ENCODE measurements around the gene CCDC146. TPM values are rescaled to one million over a fixed set of nuclear protein-coding genes. Genes with fewer than 3 reads are reported as not detected.

Gene CCDC146
- total RNA-seq, 4 donors from 2014 or later = 7.9 to 37.4 (median 26.5) TPM

DNA sequence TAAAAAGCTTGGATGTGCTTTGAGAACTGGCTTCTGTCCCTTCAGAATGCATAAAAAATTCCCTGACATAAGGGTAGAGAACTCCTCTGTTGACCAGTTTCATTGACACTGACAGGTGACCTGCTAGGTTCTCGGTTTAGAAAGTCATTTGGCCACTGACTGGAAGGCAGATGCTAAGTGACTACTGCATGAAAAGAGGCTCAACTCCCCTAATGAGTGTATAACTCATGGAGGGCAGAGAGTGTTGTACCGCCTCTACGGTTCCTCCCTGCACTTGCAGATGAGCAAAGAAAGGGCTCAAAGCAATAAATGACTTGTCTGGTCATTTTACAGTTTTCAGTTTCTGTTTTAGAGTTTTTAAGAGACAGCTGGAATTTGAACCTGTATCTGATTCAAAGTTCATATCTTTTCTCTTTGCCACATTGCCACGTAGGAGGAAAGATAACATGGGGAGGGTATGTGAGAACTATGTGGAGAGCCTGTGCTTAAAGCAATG, 80.1 kb downstream of the CCDC146 start:
- Histone ChIP-seq H3K4me1 (peaks cover 6 to 48% (median 22%) of the 10 kb centered on the region in 4 donors), H3K27ac (peak overlapping the region in 2 of 4 donors; percentile 9 to 63), H3K36me3 (no peaks in the 10 kb centered on the region), H3K9me3 (no peaks in the 10 kb centered on the region), H3K27me3 (no peaks in the 10 kb centered on the region), H3K4me3 (no peak overlapping the region)
- WGBS, 2 donors (ENCODE audit: low coverage in 1 of 2) = 60 to 87% methylated on average over 3 to 4 of the region's 4 CpGs
- in situ Hi-C loops (cut with MboI; ENCODE audit: low pct_ligation_motif_present in 1 of 4, low pct_unique_long_range_greater_than_20kb in 1 of 4, low sequenced_read_pairs in 3 of 4) (no loop called here), intact Hi-C loops (cut with DNase I; ENCODE audit: low total_unique reads) (no loop called here)
- TF ChIP-seq EP300 (IDR thresholded peaks at IDR 0.05; ENCODE audit: low read depth) = no peak
- TF ChIP-seq POLR2AphosphoS5 (IDR thresholded peaks at IDR 0.05) = peak in 1 of 3 donors; percentile 40
- no peak for TF ChIP-seq POLR2A (IDR thresholded peaks at IDR 0.05)
- TF ChIP-seq, protein P1, sequence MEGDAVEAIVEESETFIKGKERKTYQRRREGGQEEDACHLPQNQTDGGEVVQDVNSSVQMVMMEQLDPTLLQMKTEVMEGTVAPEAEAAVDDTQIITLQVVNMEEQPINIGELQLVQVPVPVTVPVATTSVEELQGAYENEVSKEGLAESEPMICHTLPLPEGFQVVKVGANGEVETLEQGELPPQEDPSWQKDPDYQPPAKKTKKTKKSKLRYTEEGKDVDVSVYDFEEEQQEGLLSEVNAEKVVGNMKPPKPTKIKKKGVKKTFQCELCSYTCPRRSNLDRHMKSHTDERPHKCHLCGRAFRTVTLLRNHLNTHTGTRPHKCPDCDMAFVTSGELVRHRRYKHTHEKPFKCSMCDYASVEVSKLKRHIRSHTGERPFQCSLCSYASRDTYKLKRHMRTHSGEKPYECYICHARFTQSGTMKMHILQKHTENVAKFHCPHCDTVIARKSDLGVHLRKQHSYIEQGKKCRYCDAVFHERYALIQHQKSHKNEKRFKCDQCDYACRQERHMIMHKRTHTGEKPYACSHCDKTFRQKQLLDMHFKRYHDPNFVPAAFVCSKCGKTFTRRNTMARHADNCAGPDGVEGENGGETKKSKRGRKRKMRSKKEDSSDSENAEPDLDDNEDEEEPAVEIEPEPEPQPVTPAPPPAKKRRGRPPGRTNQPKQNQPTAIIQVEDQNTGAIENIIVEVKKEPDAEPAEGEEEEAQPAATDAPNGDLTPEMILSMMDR (IDR thresholded peaks at IDR 0.05) = no peak
- peak; percentile 37 for DNase-seq

DNA sequence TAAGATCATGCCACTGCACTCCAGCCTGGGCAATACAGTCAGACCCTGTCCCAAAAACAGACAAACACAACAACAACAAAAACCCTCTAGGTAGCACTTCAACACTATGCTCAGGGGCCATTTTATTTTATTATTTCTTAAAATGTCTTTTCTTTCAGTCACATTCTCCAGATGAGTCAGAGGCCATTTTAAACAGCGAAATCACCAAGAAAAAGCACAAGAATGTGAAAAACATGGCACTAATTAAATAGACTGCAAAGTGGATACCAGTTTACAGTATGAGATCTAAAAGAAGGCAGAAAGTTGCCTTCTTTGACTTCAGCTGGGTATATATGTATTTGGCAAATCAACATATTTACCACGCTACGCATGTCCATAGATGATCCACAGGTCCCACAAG, 83.3 kb downstream of the CCDC146 start:
- WGBS, 2 donors (ENCODE audit: low coverage in 1 of 2) = 93 to 97% methylated on average over 3 of the region's 3 CpGs
- Histone ChIP-seq H3K27ac (no peak overlapping the region), H3K36me3 (no peaks in the 10 kb centered on the region), H3K27me3 (no peaks in the 10 kb centered on the region), H3K4me3 (no peak overlapping the region), H3K9me3 (peaks cover 13% of the 10 kb centered on the region in 2 donors), H3K4me1 (peaks cover 0 to 18% (median 2%) of the 10 kb centered on the region in 4 donors)
- TF ChIP-seq POLR2A (IDR thresholded peaks at IDR 0.05) (no peak), POLR2AphosphoS5 (IDR thresholded peaks at IDR 0.05) (no peak), EP300 (IDR thresholded peaks at IDR 0.05; ENCODE audit: low read depth) (no peak)
- TF ChIP-seq, protein P1 (IDR thresholded peaks at IDR 0.05) = no peak
- DNase-seq = no peak
- in situ Hi-C loops (cut with MboI; ENCODE audit: low pct_ligation_motif_present in 1 of 4, low pct_unique_long_range_greater_than_20kb in 1 of 4, low sequenced_read_pairs in 3 of 4) (no loop called here), intact Hi-C loops (cut with DNase I; ENCODE audit: low total_unique reads) (no loop called here)

DNA sequence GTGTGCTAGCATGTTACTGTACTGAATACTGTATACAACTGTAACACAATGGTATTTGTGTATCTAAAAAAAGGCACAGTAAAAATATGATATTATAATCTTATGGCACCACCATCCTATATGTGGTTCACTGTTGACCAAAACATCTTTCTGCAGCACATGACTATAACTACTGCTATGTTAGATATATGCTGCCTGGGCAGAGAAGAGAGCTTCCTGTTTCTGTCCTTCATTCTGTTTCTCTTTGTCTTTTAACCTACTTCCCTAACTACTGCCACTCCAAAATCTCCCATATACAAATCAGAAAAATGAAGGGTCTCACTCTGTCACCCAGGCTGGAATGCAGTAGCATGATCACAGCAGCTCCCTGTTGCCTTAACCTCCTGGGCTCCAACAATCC, 86.0 kb downstream of the CCDC146 start:
- Histone ChIP-seq H3K4me1 (no peaks in the 10 kb centered on the region), H3K9me3 (peaks cover 13% of the 10 kb centered on the region in 2 donors), H3K4me3 (no peak overlapping the region), H3K27ac (no peak overlapping the region), H3K36me3 (no peaks in the 10 kb centered on the region), H3K27me3 (no peaks in the 10 kb centered on the region)
- in situ Hi-C loops (cut with MboI; ENCODE audit: low pct_ligation_motif_present in 1 of 4, low pct_unique_long_range_greater_than_20kb in 1 of 4, low sequenced_read_pairs in 3 of 4) = no loop called here
- TF ChIP-seq EP300 (IDR thresholded peaks at IDR 0.05; ENCODE audit: low read depth) = no peak
- TF ChIP-seq, protein P1 (IDR thresholded peaks at IDR 0.05) = no peak
- no peak for DNase-seq
- intact Hi-C loops (cut with DNase I; ENCODE audit: low total_unique reads) = no loop called here

DNA sequence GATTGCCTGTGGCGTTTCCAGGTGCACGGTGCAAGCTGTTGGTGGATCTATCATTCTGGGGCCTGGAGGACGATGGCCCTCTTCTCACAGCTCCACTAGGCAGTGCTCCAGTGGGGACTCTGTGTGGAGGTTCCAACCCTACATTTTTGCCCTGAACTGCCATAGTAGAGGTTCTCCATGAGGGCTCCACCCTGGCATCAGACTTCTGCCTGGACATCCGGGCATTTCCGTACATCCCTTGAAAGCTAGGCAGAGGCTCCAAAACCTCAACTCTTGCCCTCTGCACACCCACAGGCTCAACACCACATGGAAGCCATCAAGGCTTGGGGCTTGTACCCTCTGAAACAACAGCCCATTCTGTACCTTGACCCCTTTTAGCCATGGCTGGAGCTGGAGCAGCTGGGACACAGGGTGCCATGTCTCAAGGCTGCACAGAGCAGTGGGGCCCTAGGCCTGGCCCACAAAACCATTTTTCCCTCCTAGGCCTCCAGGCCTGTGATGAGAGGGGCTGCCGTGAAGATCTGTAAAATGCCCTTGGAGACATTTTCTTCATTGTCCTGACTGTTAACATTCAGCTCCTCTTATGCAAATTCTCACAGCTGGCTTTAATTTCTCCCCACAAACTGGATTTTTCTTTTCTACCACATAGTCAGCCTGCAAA, 87.2 kb downstream of the CCDC146 start:
- no peak for DNase-seq
- peaks cover 13% of the 10 kb centered on the region in 2 donors for H3K9me3 ChIP-seq
- WGBS, 2 donors (ENCODE audit: low coverage in 1 of 2) = 89 to 90% methylated on average over 2 to 4 of the region's 6 CpGs
- no peaks in the 10 kb centered on the region for H3K27me3 ChIP-seq
- no peak for TF ChIP-seq EP300 (IDR thresholded peaks at IDR 0.05; ENCODE audit: low read depth)
- TF ChIP-seq POLR2AphosphoS5 (IDR thresholded peaks at IDR 0.05) = no peak
- TF ChIP-seq, protein P1 (IDR thresholded peaks at IDR 0.05) = no peak
- no peak for TF ChIP-seq POLR2A (IDR thresholded peaks at IDR 0.05)
- H3K4me3 ChIP-seq = no peak overlapping the region
- H3K4me1 ChIP-seq = no peaks in the 10 kb centered on the region
- no peaks in the 10 kb centered on the region for H3K36me3 ChIP-seq
- H3K27ac ChIP-seq = no peak overlapping the region
- in situ Hi-C loops (cut with MboI; ENCODE audit: low pct_ligation_motif_present in 1 of 4, low pct_unique_long_range_greater_than_20kb in 1 of 4, low sequenced_read_pairs in 3 of 4) = no loop called here
- intact Hi-C loops (cut with DNase I; ENCODE audit: low total_unique reads) = no loop called here
